T-helper 1 cell treated with Interleukin-12 subunit alpha and Interleukin-12 subunit beta and Interleukin-4 antibody, amounts not matched to agents 30 μg/mL and 1 μg/mL, for 36 hours (primary cell): Measurements from ENCODE around the gene FXYD6.

Experiments
- H3K27ac Mint-ChIP-seq: one replicate; pipeline ENCODE4 v1.8.0; 2021; ENCODE audit warnings: mild to moderate bottlenecking, mixed read lengths
- H3K27me3 Mint-ChIP-seq: one replicate; pipeline ENCODE4 v1.8.0; 2021; ENCODE audit warnings: low read depth, mixed read lengths
- H3K36me3 Mint-ChIP-seq: one replicate; pipeline ENCODE4 v1.8.0; 2021; ENCODE audit warnings: low read depth, mixed read lengths
- H3K4me1 Mint-ChIP-seq: one replicate; pipeline ENCODE4 v1.8.0; 2021; ENCODE audit warnings: low read depth, mixed read lengths
- H3K4me3 Mint-ChIP-seq: one replicate; pipeline ENCODE4 v1.8.0; 2021; ENCODE audit warnings: mild to moderate bottlenecking, moderate library complexity, mixed read lengths
- H3K9me3 Mint-ChIP-seq: one replicate; pipeline ENCODE4 v1.8.0; 2021; ENCODE audit warnings: mixed read lengths

Gene FXYD6

DNA sequence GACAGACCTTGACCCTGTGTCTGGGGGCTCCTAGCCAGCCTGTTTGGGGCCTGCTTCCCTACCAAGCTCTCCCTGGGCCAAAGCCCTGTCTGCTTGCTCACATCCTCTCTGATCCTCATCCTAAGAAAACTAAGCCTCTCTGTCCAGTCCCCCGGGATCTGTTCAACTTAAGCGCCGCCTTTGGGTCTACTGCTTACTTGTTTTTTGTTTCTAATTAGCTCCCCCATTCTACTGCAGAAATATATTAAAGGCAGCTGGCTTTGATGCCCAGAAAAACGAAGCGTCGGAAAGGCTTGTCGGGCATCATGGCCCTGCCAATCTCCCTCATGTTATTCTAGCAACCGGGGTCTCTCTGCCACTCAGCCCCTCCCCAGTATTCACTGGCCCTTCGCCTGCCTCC lies 82.9 kb downstream of the FXYD6 start:
- no peak overlapping the region for H3K4me3 Mint-ChIP-seq
- peaks cover 64% of the 10 kb centered on the region for H3K27me3 Mint-ChIP-seq
- H3K27ac Mint-ChIP-seq: no peak overlapping the region
- H3K4me1 Mint-ChIP-seq: peaks cover 5% of the 10 kb centered on the region
- no peaks in the 10 kb centered on the region for H3K9me3 Mint-ChIP-seq
- peaks cover 4% of the 10 kb centered on the region for H3K36me3 Mint-ChIP-seq

DNA sequence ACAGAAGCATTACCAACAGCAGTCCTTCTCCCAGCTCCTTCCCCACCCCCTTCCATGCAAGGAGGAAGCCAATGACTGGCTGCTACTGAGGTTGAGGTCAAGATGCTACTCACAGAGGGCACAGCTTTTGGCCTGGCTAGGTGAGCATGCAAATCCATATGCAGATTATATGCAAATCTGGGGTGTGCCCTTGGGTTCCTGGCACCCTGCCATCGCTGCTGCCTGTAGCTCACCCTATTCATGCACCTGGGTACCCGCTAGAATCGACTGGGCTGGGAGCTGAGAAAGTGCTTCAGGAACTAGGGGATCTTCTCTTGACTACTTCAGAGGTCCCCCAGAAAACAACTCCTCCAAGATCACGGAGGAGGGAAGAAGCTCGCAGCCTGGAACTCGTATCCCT lies 83.5 kb downstream of the FXYD6 start:
- no peak overlapping the region for H3K4me3 Mint-ChIP-seq
- peaks cover 58% of the 10 kb centered on the region for H3K27me3 Mint-ChIP-seq
- H3K36me3 Mint-ChIP-seq: peaks cover 4% of the 10 kb centered on the region
- no peak overlapping the region for H3K27ac Mint-ChIP-seq
- H3K9me3 Mint-ChIP-seq: no peaks in the 10 kb centered on the region
- peaks cover 5% of the 10 kb centered on the region for H3K4me1 Mint-ChIP-seq

DNA sequence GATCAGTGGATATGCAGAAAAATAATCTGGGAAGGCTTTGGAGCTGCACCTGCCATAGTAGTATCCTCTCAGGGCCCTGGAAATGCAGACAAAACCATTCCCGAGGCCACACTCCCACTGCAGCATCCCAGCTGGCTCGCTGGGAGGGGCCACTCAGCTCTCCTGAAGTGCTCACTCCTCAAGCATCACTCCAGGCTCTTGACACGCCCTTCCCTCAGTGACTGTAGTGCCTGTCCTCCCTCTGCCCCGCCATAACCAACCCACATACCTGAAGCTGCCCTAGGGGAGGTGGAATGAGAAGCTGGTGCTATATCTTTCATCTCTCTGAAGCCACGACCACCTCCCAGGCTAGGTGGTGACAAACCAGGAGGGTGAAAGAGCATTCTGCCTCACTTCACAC lies 84.2 kb downstream of the FXYD6 start:
- H3K4me3 Mint-ChIP-seq: no peak overlapping the region
- H3K27ac Mint-ChIP-seq: no peak overlapping the region
- H3K27me3 Mint-ChIP-seq: peaks cover 51% of the 10 kb centered on the region
- H3K9me3 Mint-ChIP-seq: no peaks in the 10 kb centered on the region
- H3K36me3 Mint-ChIP-seq: no peaks in the 10 kb centered on the region
- peaks cover 2% of the 10 kb centered on the region for H3K4me1 Mint-ChIP-seq

DNA sequence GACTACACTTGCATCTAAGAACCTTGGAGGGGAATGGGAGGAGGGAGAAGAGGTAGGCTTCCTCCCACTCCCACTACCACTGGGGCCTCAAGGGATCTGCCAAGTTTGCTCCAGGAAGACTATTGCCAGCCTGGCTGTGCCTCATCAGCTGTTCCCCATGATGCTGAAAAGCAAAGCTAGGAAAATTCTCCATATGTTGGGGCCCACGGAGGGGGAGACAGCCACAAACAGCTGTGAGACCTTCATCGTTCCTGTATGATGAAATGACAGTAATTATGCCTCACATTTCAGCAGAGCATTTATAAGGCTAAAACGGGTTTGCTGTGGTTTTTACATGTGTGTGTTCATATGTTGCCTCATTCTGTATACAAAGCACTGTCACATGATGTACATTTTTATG lies 86.2 kb downstream of the FXYD6 start:
- H3K4me1 Mint-ChIP-seq: peaks cover 2% of the 10 kb centered on the region
- H3K36me3 Mint-ChIP-seq: no peaks in the 10 kb centered on the region
- no peak overlapping the region for H3K4me3 Mint-ChIP-seq
- peaks cover 53% of the 10 kb centered on the region for H3K27me3 Mint-ChIP-seq
- H3K27ac Mint-ChIP-seq: no peak overlapping the region
- no peaks in the 10 kb centered on the region for H3K9me3 Mint-ChIP-seq

DNA sequence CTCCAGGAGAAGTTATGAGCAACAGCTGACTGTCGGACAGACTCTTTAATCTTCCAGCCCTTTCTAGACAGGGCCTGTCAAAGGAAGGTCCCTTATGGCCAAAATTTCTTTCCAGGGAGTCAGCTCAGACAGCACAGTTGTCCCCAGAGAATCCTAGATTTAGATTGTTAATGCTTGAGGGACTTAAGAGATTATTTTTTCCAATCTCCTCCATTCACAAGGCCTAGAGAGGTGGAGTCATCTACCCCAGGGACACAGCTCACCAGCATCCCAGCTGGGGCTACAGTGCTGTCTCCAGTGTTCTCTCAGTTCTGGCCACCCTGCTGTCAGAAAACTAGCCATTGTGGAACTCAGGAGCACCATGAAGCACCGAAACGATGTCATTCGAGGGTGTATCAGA lies 87.2 kb downstream of the FXYD6 start:
- Mint-ChIP-seq H3K4me1 (no peaks in the 10 kb centered on the region), H3K9me3 (no peaks in the 10 kb centered on the region), H3K4me3 (no peak overlapping the region), H3K27me3 (peaks cover 48% of the 10 kb centered on the region), H3K27ac (no peak overlapping the region), H3K36me3 (no peaks in the 10 kb centered on the region)
